Left ventricle myocardium inferior (tissue), 1 donor: ENCODE data around the gene ZNF746. TPM values are rescaled to one million over a fixed set of nuclear protein-coding genes. Genes with fewer than 3 reads are reported as not detected.

Experiments used
- DNase-seq: peaks from one replicate; pipeline ENCODE4 v3.0.0-alpha.2; 2020
- H3K27ac ChIP-seq: fragments of 200-600 bp; replicated peaks from 2 replicates; pipeline ENCODE4 v1.8.0; 2021
- H3K27me3 ChIP-seq: fragments of 200-600 bp; 2 replicates; pipeline ENCODE4 v1.8.0; 2021; ENCODE audit warnings: low read depth
- H3K36me3 ChIP-seq: fragments of 200-600 bp; 2 replicates; pipeline ENCODE4 v1.8.0; 2021
- H3K4me1 ChIP-seq: fragments of 200-600 bp; 2 replicates; pipeline ENCODE4 v1.8.0; 2021
- H3K4me3 ChIP-seq: fragments of 200-600 bp; 2 replicates; pipeline ENCODE4 v1.8.0; 2021; ENCODE audit warnings: mild to moderate bottlenecking, moderate library complexity
- H3K9me3 ChIP-seq: fragments of 200-600 bp; replicated peaks from 2 replicates; pipeline ENCODE4 v1.8.0; 2021
- CTCF ChIP-seq: fragments of 200-600 bp; IDR thresholded peaks from 2 replicates; pipeline ENCODE4 v1.8.0; 2021; ENCODE audit warnings: antibody characterized with exemption, mild to moderate bottlenecking, borderline replicate concordance
- intact Hi-C: fragments of 100-400 bp; cut with micrococcal nuclease; formaldehyde crosslinking; loops from one replicate; pipeline ENCODE4 v1.11.0; 2022
- total RNA-seq: library from RNA; stranded (reverse); fragmentation: NEBNext Ultra II Directional; extraction: Animal tissue kit (Norgen Biotek cat#: 25700); gene quantifications from one replicate; pipeline ENCODE4 v1.2.1, GENCODE V29; 2021
- donor health status: DM: no; HTN: yes; CAD: no; lungs with severe emphysema.

ZNF746 gene
- total RNA-seq, 1 donor from 2014 or later, result 7.4 TPM

GRCh38 chr7:149457766-149458165, 39.8 kb downstream of the ZNF746 start:
- H3K27ac ChIP-seq, result no peak overlapping the region
- no peaks in the 10 kb centered on the region for H3K27me3 ChIP-seq
- H3K4me1 ChIP-seq, result peaks cover 40% of the 10 kb centered on the region
- intact Hi-C loops, result no loop called here
- H3K36me3 ChIP-seq, result peaks cover 42% of the 10 kb centered on the region
- TF ChIP-seq CTCF, result no peak
- no peaks in the 10 kb centered on the region for H3K9me3 ChIP-seq
- no peak overlapping the region for H3K4me3 ChIP-seq
- no peak for DNase-seq

- H3K27me3 ChIP-seq, result no peaks in the 10 kb centered on the region
- no peak for TF ChIP-seq CTCF
- intact Hi-C loops, result no loop called here
- no peak overlapping the region for H3K27ac ChIP-seq
- peaks cover 40% of the 10 kb centered on the region for H3K4me1 ChIP-seq
- H3K4me3 ChIP-seq, result no peak overlapping the region
- H3K36me3 ChIP-seq, result peaks cover 49% of the 10 kb centered on the region
- H3K9me3 ChIP-seq, result no peaks in the 10 kb centered on the region
- no peak for DNase-seq
Measured at GRCh38 chr7:149456506-149457421, 40.8 kb downstream of the ZNF746 start.

- H3K9me3 ChIP-seq, result no peaks in the 10 kb centered on the region
- peaks cover 61% of the 10 kb centered on the region for H3K36me3 ChIP-seq
- H3K4me3 ChIP-seq, result no peak overlapping the region
- peaks cover 29% of the 10 kb centered on the region for H3K4me1 ChIP-seq
- no peak for DNase-seq
- no peaks in the 10 kb centered on the region for H3K27me3 ChIP-seq
- no peak overlapping the region for H3K27ac ChIP-seq
- TF ChIP-seq CTCF, result no peak
- intact Hi-C loops, result no loop called here
Measured at GRCh38 chr7:149455175-149455950, 42.2 kb downstream of the ZNF746 start.

- TF ChIP-seq CTCF, result no peak
- peaks cover 28% of the 10 kb centered on the region for H3K4me1 ChIP-seq
- H3K9me3 ChIP-seq, result no peaks in the 10 kb centered on the region
- no peak for DNase-seq
- H3K27ac ChIP-seq, result no peak overlapping the region
- H3K27me3 ChIP-seq, result no peaks in the 10 kb centered on the region
- H3K4me3 ChIP-seq, result no peak overlapping the region
- peaks cover 67% of the 10 kb centered on the region for H3K36me3 ChIP-seq
- intact Hi-C loops, result no loop called here
Measured at GRCh38 chr7:149454750-149455149, 42.9 kb downstream of the ZNF746 start.

- intact Hi-C loops, result no loop called here
- H3K4me1 ChIP-seq, result peaks cover 21% of the 10 kb centered on the region
- no peak overlapping the region for H3K27ac ChIP-seq
- H3K4me3 ChIP-seq, result no peak overlapping the region
- no peak for DNase-seq
- no peaks in the 10 kb centered on the region for H3K9me3 ChIP-seq
- no peaks in the 10 kb centered on the region for H3K27me3 ChIP-seq
- no peak for TF ChIP-seq CTCF
- peaks cover 74% of the 10 kb centered on the region for H3K36me3 ChIP-seq
Measured at GRCh38 chr7:149454006-149454405, 43.6 kb downstream of the ZNF746 start.
